ENCODE measurements around the gene TMEM260. TPM values are rescaled to one million over a fixed set of nuclear protein-coding genes. Genes with fewer than 3 reads are reported as not detected.

The TMEM260 gene
- total RNA-seq, 1 experiment from 2014 or later: 20.0 TPM

- Histone ChIP-seq H3K14ac (ENCODE audit: insufficient read depth, low read length) (no peak overlapping the region), H2BK5ac (ENCODE audit: insufficient read length, low read length) (no peak overlapping the region), H3K4me1 (ENCODE audit: insufficient read depth, low read length) (no peaks in the 10 kb centered on the region), H2BK12ac (ENCODE audit: insufficient read length, low read depth, low read length) (no peak overlapping the region), H4K8ac (replicated peaks; ENCODE audit: insufficient read length, low read depth, low read length) (no peak overlapping the region), H3K4ac (ENCODE audit: low read depth, low read length) (no peak overlapping the region), H3K27me3 (ENCODE audit: insufficient read depth, low read length) (no peaks in the 10 kb centered on the region), H3K56ac (ENCODE audit: insufficient read length, low read depth, low read length) (no peak overlapping the region), H4K91ac (ENCODE audit: insufficient read length, low read depth, low read length) (no peak overlapping the region), H3K23me2 (ENCODE audit: insufficient read length, low read depth, low read length, poor library complexity, severe bottlenecking) (no peaks in the 10 kb centered on the region), H3K23ac (ENCODE audit: insufficient read length, low read depth, low read length) (no peak overlapping the region), H2AK5ac (ENCODE audit: insufficient read length, low read length) (no peak overlapping the region), H2AFZ (ENCODE audit: low read length) (no peak overlapping the region), H3K4me2 (ENCODE audit: insufficient read depth, insufficient read length, low read length) (no peak overlapping the region), H3K18ac (ENCODE audit: insufficient read length, low read depth, low read length) (no peak overlapping the region), H3K79me2 (ENCODE audit: insufficient read depth, low read length) (no peaks in the 10 kb centered on the region), H2BK120ac (ENCODE audit: low read depth, low read length, poor library complexity, severe bottlenecking) (no peak overlapping the region), H4K5ac (ENCODE audit: insufficient read length, low read depth, low read length) (no peak overlapping the region), H2BK20ac (ENCODE audit: low read depth, low read length, poor library complexity, severe bottlenecking) (no peak overlapping the region), H3K9ac (ENCODE audit: extremely low read depth, insufficient read length, low read length) (no peak overlapping the region), H3T11ph (ENCODE audit: low read length) (no peak overlapping the region), H3K79me1 (ENCODE audit: insufficient read depth, low read depth, low read length, poor library complexity, severe bottlenecking) (no peaks in the 10 kb centered on the region), H3K9me3 (ENCODE audit: control insufficient read depth, low read depth, low read length) (no peaks in the 10 kb centered on the region), H2BK15ac (ENCODE audit: low read depth, low read length) (no peak overlapping the region), H3K27ac (ENCODE audit: insufficient read length, low read depth, low read length) (no peak overlapping the region), H4K20me1 (ENCODE audit: control insufficient read depth, insufficient read depth, insufficient read length) (no peaks in the 10 kb centered on the region)
- H3K27ac Mint-ChIP-seq: no peak overlapping the region
- H3K4me3 Mint-ChIP-seq: no peak overlapping the region
- no CpG with 5 or more reads among the region's 2 CpGs for WGBS (ENCODE audit: extremely low coverage, insufficient read length, low lambda C conversion rate)
- H3K4me1 Mint-ChIP-seq: no peaks in the 10 kb centered on the region
- DNase-seq: no peak
- no peaks in the 10 kb centered on the region for H3K27me3 Mint-ChIP-seq (ENCODE audit: low read depth)
- TF ChIP-seq CTCF (conservative IDR thresholded peaks at IDR 0.05): no peak
- no peaks in the 10 kb centered on the region for H3K36me3 Mint-ChIP-seq (ENCODE audit: insufficient read depth in 1 of 3, low read depth in 3 of 3)
- no peaks in the 10 kb centered on the region for H3K9me3 Mint-ChIP-seq
These were observed 39.7 kb upstream of the TMEM260 start for GRCh38 chr14:56539862-56540261.

Data from H9 (cell line).